MCF 10A (cell line): Measurements from ENCODE around the gene RIIAD1. TPM values are rescaled to one million over a fixed set of nuclear protein-coding genes. Genes with fewer than 3 reads are reported as not detected.
"Not testable (repeated sequence)": the region's sequence is repeated elsewhere in the genome, so short reads cannot be mapped to it uniquely, and the experiment has no call there.

Experiments
- BruUV-seq: library from RNA; stranded (reverse); fragments of 400-500 nt; replicated peaks from 2 replicates; lab custom pipeline; 2021; lab: Mats Ljungman, UMichigan
- CTCF ChIA-PET: fragments of 300-600 bp; sonication (Branson Sonifier 250); formaldehyde crosslinking; extraction: SDS; loops from one replicate; lab custom pipeline; 2021; ENCODE audit warnings: antibody characterized with exemption, inconsistent platforms; lab: Yijun Ruan, JAX
- POLR2A ChIA-PET: fragments of 300-600, 350-650 bp; sonication (Branson Sonifier 250); formaldehyde crosslinking; extraction: SDS; loops from one replicate; lab custom pipeline; 2020; ENCODE audit warnings: antibody characterized with exemption, inconsistent platforms; lab: Yijun Ruan, JAX
- DNase-seq: peaks from one replicate; pipeline ENCODE4 v3.0.0-alpha.2; 2018; ENCODE audit not compliant: unreplicated experiment
- H3K27ac Mint-ChIP-seq: one replicate; pipeline ENCODE4 v1.8.0; 2022; ENCODE audit warnings: mild to moderate bottlenecking, low read depth, mixed read lengths; ENCODE audit not compliant: unreplicated experiment
- H3K27me3 Mint-ChIP-seq: one replicate; pipeline ENCODE4 v1.8.0; 2022; ENCODE audit warnings: mixed read lengths; ENCODE audit not compliant: insufficient read depth, unreplicated experiment
- H3K36me3 Mint-ChIP-seq: one replicate; pipeline ENCODE4 v1.8.0; 2022; ENCODE audit warnings: mild to moderate bottlenecking, moderate library complexity, mixed read lengths; ENCODE audit not compliant: insufficient read depth, unreplicated experiment
- H3K4me1 Mint-ChIP-seq: one replicate; pipeline ENCODE4 v1.8.0; 2022; ENCODE audit warnings: mixed read lengths; ENCODE audit not compliant: insufficient read depth, unreplicated experiment
- H3K4me3 Mint-ChIP-seq: one replicate; pipeline ENCODE4 v1.8.0; 2022; ENCODE audit warnings: mild to moderate bottlenecking, moderate library complexity, mixed read lengths; ENCODE audit not compliant: unreplicated experiment
- H3K9me3 Mint-ChIP-seq: one replicate; pipeline ENCODE4 v1.8.0; 2022; ENCODE audit warnings: mixed read lengths; ENCODE audit not compliant: unreplicated experiment
- CTCF ChIP-seq: fragments of 200-600 bp; IDR thresholded peaks from one replicate; pipeline ENCODE4 v1.8.0; 2022; ENCODE audit warnings: antibody characterized with exemption, mild to moderate bottlenecking; ENCODE audit not compliant: unreplicated experiment
- intact Hi-C: fragments of 100-400 bp; cut with micrococcal nuclease; formaldehyde crosslinking; loops from 2 replicates; pipeline ENCODE4 v1.14.1; 2022
- total RNA-seq: library from RNA; stranded (reverse); gene quantifications from 2 replicates; pipeline ENCODE4 v1.2.3, GENCODE V29; 2022

The RIIAD1 gene
- total RNA-seq, 1 experiment from 2014 or later: not detected

GRCh38 chr1:151729157-151729965, 8.0 kb downstream of the RIIAD1 start:
- no TSS peak for BruUV-seq
- TF ChIP-seq CTCF: no peak
- Mint-ChIP-seq H3K4me3 (no peak overlapping the region), H3K4me1 (no peaks in the 10 kb centered on the region), H3K27me3 (peaks cover 27% of the 10 kb centered on the region), H3K36me3 (no peaks in the 10 kb centered on the region), H3K9me3 (no peaks in the 10 kb centered on the region), H3K27ac (no peak overlapping the region)
- DNase-seq: no peak
- intact Hi-C loops: no loop called here
- ChIA-PET POLR2A (interaction anchor here (0.7 kb wide), 1 partner anchor 10 kb away, joined by 4 read pairs; no protein-coding TSS in a partner anchor), CTCF (interaction anchor here (0.6 to 2.3 kb wide), 5 partner anchors 34 to 421 kb away, joined by 3 to 10 read pairs (median 5); partner anchors contain the start of gene MRPL9)

GRCh38 chr1:151729966-151730291, 8.6 kb downstream of the RIIAD1 start:
- POLR2A ChIA-PET: no interaction called here
- peaks cover 27% of the 10 kb centered on the region for H3K27me3 Mint-ChIP-seq
- CTCF ChIA-PET: interaction anchor here (0.7 to 2.3 kb wide), 4 partner anchors 8 to 136 kb away, joined by 3 to 10 read pairs (median 6); partner anchors contain the start of gene MRPL9
- H3K4me3 Mint-ChIP-seq: no peak overlapping the region
- H3K9me3 Mint-ChIP-seq: no peaks in the 10 kb centered on the region
- no peak for DNase-seq
- intact Hi-C loops: loop anchor here (10.0 kb wide), 1 partner anchor 535 kb away; the partner anchor contains the start of genes PIP5K1A and VPS72
- no peak overlapping the region for H3K27ac Mint-ChIP-seq
- no TSS peak for BruUV-seq
- H3K4me1 Mint-ChIP-seq: peaks cover 2% of the 10 kb centered on the region
- H3K36me3 Mint-ChIP-seq: no peaks in the 10 kb centered on the region
- TF ChIP-seq CTCF: no peak

- BruUV-seq: no TSS peak
- H3K9me3 Mint-ChIP-seq: peaks cover 9% of the 10 kb centered on the region
- no peak overlapping the region for H3K27ac Mint-ChIP-seq
- peaks cover 7% of the 10 kb centered on the region for H3K4me1 Mint-ChIP-seq
- intact Hi-C loops: loop anchor here (10.0 kb wide), 1 partner anchor 538 kb away; the partner anchor contains the start of genes PIP5K1A and VPS72
- no peaks in the 10 kb centered on the region for H3K36me3 Mint-ChIP-seq
- H3K4me3 Mint-ChIP-seq: no peak overlapping the region
- CTCF ChIA-PET: interaction anchor here (0.6 to 4.1 kb wide), 22 partner anchors 8 to 671 kb away, joined by 3 to 53 read pairs (median 12); partner anchors contain the start of genes C2CD4D, CELF3 and MRPL9
- H3K27me3 Mint-ChIP-seq: peaks cover 27% of the 10 kb centered on the region
- no peak for DNase-seq
- TF ChIP-seq CTCF: no peak
- POLR2A ChIA-PET: interaction anchor here (0.6 to 2.2 kb wide), 2 partner anchors 12 to 139 kb away, joined by 3 to 6 read pairs; partner anchors contain the start of gene RIIAD1
Measured at GRCh38 chr1:151733126-151733525, 11.8 kb downstream of the RIIAD1 start.

GRCh38 chr1:151733995-151734394, 12.7 kb downstream of the RIIAD1 start:
- ChIA-PET CTCF (interaction anchor here (0.6 to 4.1 kb wide), 59 partner anchors 10 to 672 kb away, joined by 3 to 53 read pairs (median 6); partner anchors contain the start of genes C2CD4D, CELF3 and RIIAD1), POLR2A (interaction anchor here (0.6 to 2.2 kb wide), 2 partner anchors 13 to 140 kb away, joined by 3 to 6 read pairs; partner anchors contain the start of gene RIIAD1)
- H3K4me1 Mint-ChIP-seq, BruUV-seq, H3K4me3 Mint-ChIP-seq, DNase-seq, H3K27ac Mint-ChIP-seq, H3K9me3 Mint-ChIP-seq, H3K36me3 Mint-ChIP-seq: not testable (repeated sequence)
- H3K27me3 Mint-ChIP-seq: peaks cover 27% of the 10 kb centered on the region
- intact Hi-C loops: loop anchor here (2.0 to 10.0 kb wide), 2 partner anchors 41 to 539 kb away; partner anchors contain the start of genes PIP5K1A and VPS72
